ENCODE results near the gene AHRR.

DNA sequence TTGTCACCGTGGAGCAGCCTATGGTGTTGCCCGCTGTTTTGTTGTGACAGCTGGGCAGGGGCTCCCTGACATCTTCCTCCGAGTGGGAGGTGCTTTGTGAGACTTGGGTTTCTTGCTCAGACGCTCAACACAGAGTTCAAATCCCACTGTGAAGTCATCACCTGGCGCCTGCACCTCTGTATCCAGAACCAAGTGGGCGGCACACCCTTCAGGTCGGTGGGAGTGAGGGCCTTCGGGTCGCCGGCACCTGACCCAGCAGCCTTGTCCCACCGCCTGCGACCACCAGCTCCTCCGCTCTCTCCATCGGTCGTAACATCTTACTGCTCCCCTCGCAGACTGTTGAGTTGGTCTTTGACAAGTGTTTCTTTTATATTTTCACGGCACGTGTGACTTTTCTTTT is 83.9 kb downstream of the AHRR start:
- TF ChIP-seq EZH2 (IDR thresholded peaks at IDR 0.05; ENCODE audit: low read length, unreplicated experiment) (no peak), CTCF (conservative IDR thresholded peaks at IDR 0.05; ENCODE audit: low read depth, low read length) (no peak), EZH2phosphoT487 (IDR thresholded peaks at IDR 0.05; ENCODE audit: borderline replicate concordance, low read length) (no peak)
